SK-N-SH (cell line): ENCODE measurements around the gene SCGN. TPM values are rescaled to one million over a fixed set of nuclear protein-coding genes. Genes with fewer than 3 reads are reported as not detected.

Experiments used
- CTCF ChIA-PET: fragments of 300-600, 350-600 bp; formaldehyde crosslinking; extraction: SDS; loops from one replicate; lab custom pipeline; 2021; lab: Yijun Ruan, JAX
- POLR2A ChIA-PET: fragments of 350-600 bp; sonication (Branson Sonifier 250); formaldehyde crosslinking; extraction: SDS; loops from one replicate; lab custom pipeline; 2020; ENCODE audit warnings: antibody characterized with exemption, inconsistent platforms; lab: Yijun Ruan, JAX
- DNase-seq: peaks from one replicate; pipeline ENCODE4 v3.0.0; 2012
- H2AFZ ChIP-seq: fragments of 200-600 bp; sonication (generic); 2 replicates; pipeline ENCODE4 v1.8.1; 2016; ENCODE audit warnings: antibody characterized with exemption, mild to moderate bottlenecking, low read depth
- H3F3A ChIP-seq: fragments of 200-600 bp; sonication (generic); replicated peaks from 2 replicates; pipeline ENCODE3; 2016; ENCODE audit warnings: antibody characterized with exemption, mild to moderate bottlenecking; ENCODE audit not compliant: insufficient read depth
- H3K27ac ChIP-seq, 2 experiments: fragments of 200-500 bp in 1 of 2; fragments of 200-600 bp in 1 of 2; sonication (Bioruptor generic) in 1 of 2; sonication (generic), shearing (Covaris generic) in 1 of 2; 2 replicates each; pipeline versions ENCODE4 v1.5.1 to v1.6.1; 2014 to 2016; ENCODE audit warnings: low read depth in 2 of 2, inconsistent platforms in 1 of 2, low read length in 1 of 2, mild to moderate bottlenecking in 1 of 2, mixed read lengths in 1 of 2
- H3K27me3 ChIP-seq: fragments of 200-600 bp; sonication (generic), shearing (Covaris generic); 2 replicates; pipeline ENCODE4 v1.6.1; 2016; ENCODE audit warnings: mixed run types; ENCODE audit not compliant: insufficient read depth
- H3K36me3 ChIP-seq, 2 experiments: fragments of 200-500 bp in 1 of 2; fragments of 200-600 bp in 1 of 2; sonication (Bioruptor generic) in 1 of 2; sonication (generic) in 1 of 2; replicated peaks in 1 of 2; 2 replicates each; pipeline versions ENCODE3 to v1.5.1; 2014 to 2016; ENCODE audit warnings: low read length in 1 of 2, mild to moderate bottlenecking in 1 of 2; ENCODE audit not compliant: insufficient read depth in 2 of 2, control insufficient read depth in 1 of 2
- H3K4me1 ChIP-seq, 2 experiments: fragments of 200-500 bp in 1 of 2; fragments of 200-600 bp in 1 of 2; sonication (Bioruptor generic) in 1 of 2; sonication (generic), shearing (Covaris generic) in 1 of 2; 2 replicates each; pipeline versions ENCODE4 v1.5.1 to v1.6.1; 2014 to 2016; ENCODE audit warnings: low read depth in 1 of 2, low read length in 1 of 2, mixed run types in 1 of 2; ENCODE audit not compliant: insufficient read depth in 2 of 2, control insufficient read depth in 1 of 2
- H3K4me2 ChIP-seq: fragments of 200-600 bp; sonication (generic), shearing (Covaris generic); 2 replicates; pipeline ENCODE4 v1.6.1; 2017; ENCODE audit warnings: mixed run types
- H3K4me3 ChIP-seq, 2 experiments: fragments of 200-500 bp in 1 of 2; fragments of 200-600 bp in 1 of 2; sonication (Bioruptor generic) in 1 of 2; sonication (generic), shearing (Covaris generic) in 1 of 2; 2 replicates each; pipeline versions ENCODE4 v1.5.1 to v1.8.1; 2014 to 2016; ENCODE audit warnings: low read depth in 2 of 2, inconsistent platforms in 1 of 2, low read length in 1 of 2, mild to moderate bottlenecking in 1 of 2, mixed read lengths in 1 of 2, moderate library complexity in 1 of 2
- H3K79me2 ChIP-seq: fragments of 200-600 bp; sonication (generic); 2 replicates; pipeline ENCODE4 v1.8.1; 2017; ENCODE audit warnings: mild to moderate bottlenecking; ENCODE audit not compliant: insufficient read depth
- H3K9ac ChIP-seq: fragments of 200-600 bp; sonication (generic); 2 replicates; pipeline ENCODE4 v1.6.1; 2017; ENCODE audit warnings: mixed run types
- H3K9me2 ChIP-seq: fragments of 200-600 bp; sonication (generic); 2 replicates; pipeline ENCODE4 v1.6.1; 2017; ENCODE audit warnings: mixed run types
- H3K9me3 ChIP-seq: fragments of 200-600 bp; sonication (generic); 2 replicates; pipeline ENCODE4 v1.6.1; 2017; ENCODE audit warnings: mixed run types, mild to moderate bottlenecking, moderate library complexity
- H4K20me1 ChIP-seq: fragments of 200-600 bp; sonication (generic); 2 replicates; pipeline ENCODE4 v1.6.1; 2017; ENCODE audit warnings: mild to moderate bottlenecking, mixed run types; ENCODE audit not compliant: insufficient read depth
- CHD2 ChIP-seq: fragments of 150-350 bp; IDR thresholded peaks from 2 replicates; pipeline ENCODE4 v1.6.1; 2018; ENCODE audit warnings: low read length; ENCODE audit not compliant: partially characterized antibody
- CTCF ChIP-seq: fragments of 200-600 bp; sonication (generic); IDR thresholded peaks from 2 replicates; pipeline ENCODE4 v1.6.1; 2017; ENCODE audit warnings: antibody characterized with exemption, mild to moderate bottlenecking, moderate library complexity
- ELF1 ChIP-seq: IDR thresholded peaks from 2 replicates; pipeline ENCODE4 v1.4.0; 2012
- EP300 ChIP-seq, 2 experiments: IDR thresholded peaks; 2 replicates each; pipeline versions ENCODE4 v1.4.0 to v1.6.1; 2012; ENCODE audit warnings: borderline replicate concordance in 1 of 2, low read depth in 1 of 2, low read length in 1 of 2
- EZH2phosphoT487 ChIP-seq: fragments of 200-600 bp; sonication (generic); IDR thresholded peaks from 2 replicates; pipeline ENCODE4 v1.6.1; 2017; ENCODE audit warnings: low read depth, mixed run types, mild to moderate bottlenecking, antibody characterized with exemption, moderate library complexity, borderline replicate concordance
- FOSL2 ChIP-seq: IDR thresholded peaks from 2 replicates; pipeline ENCODE4 v1.4.0; 2012; ENCODE audit warnings: low read depth, mild to moderate bottlenecking, moderate library complexity, borderline replicate concordance
- GABPA ChIP-seq: IDR thresholded peaks from 2 replicates; pipeline ENCODE4 v1.4.0; 2012; ENCODE audit warnings: low read depth, mild to moderate bottlenecking
- IRF3 ChIP-seq: fragments of 150-350 bp; IDR thresholded peaks from 2 replicates; pipeline ENCODE4 v1.6.1; 2016; ENCODE audit warnings: mild to moderate bottlenecking, low read depth, low read length
- JUND ChIP-seq: IDR thresholded peaks from 2 replicates; pipeline ENCODE4 v1.4.0; 2012
- NFIC ChIP-seq: IDR thresholded peaks from 2 replicates; pipeline ENCODE4 v1.4.0; 2012; ENCODE audit warnings: borderline replicate concordance
- RCOR1 ChIP-seq: fragments of 150-350 bp; IDR thresholded peaks from 2 replicates; pipeline ENCODE4 v1.6.1; 2017; ENCODE audit warnings: antibody characterized with exemption, low read length
- RFX5 ChIP-seq: IDR thresholded peaks from 2 replicates; pipeline ENCODE4 v1.6.1; 2012; ENCODE audit warnings: mild to moderate bottlenecking, improper control_type of control experiment, low read length
- RXRA ChIP-seq: IDR thresholded peaks from 2 replicates; pipeline ENCODE4 v1.4.0; 2012; ENCODE audit warnings: low read depth, mild to moderate bottlenecking, borderline replicate concordance
- SIN3A ChIP-seq: IDR thresholded peaks from 2 replicates; pipeline ENCODE4 v1.6.1; 2012; ENCODE audit warnings: low read depth, mild to moderate bottlenecking, low read length, moderate library complexity, borderline replicate concordance
- TCF12 ChIP-seq: IDR thresholded peaks from 2 replicates; pipeline ENCODE4 v1.4.0; 2012
- TEAD4 ChIP-seq: IDR thresholded peaks from 2 replicates; pipeline ENCODE4 v1.4.0; 2012; ENCODE audit warnings: mild to moderate bottlenecking, borderline replicate concordance; ENCODE audit not compliant: insufficient read depth
- USF2 ChIP-seq: fragments of 150-350 bp; IDR thresholded peaks from 2 replicates; pipeline ENCODE4 v1.6.1; 2017; ENCODE audit warnings: antibody characterized with exemption, low read length, low read depth, borderline replicate concordance
- YY1 ChIP-seq: IDR thresholded peaks from 2 replicates; pipeline ENCODE4 v1.4.0; 2012; ENCODE audit warnings: low read depth, mild to moderate bottlenecking
- WGBS: methylation state at CpG from one replicate; pipeline ENCODE4 v1.1.6; 2017; ENCODE audit warnings: low lambda C conversion rate; 5-methylcytosine and 5-hydroxymethylcytosine counted together
- polyA plus RNA-seq, 3 experiments: library from polyadenylated mRNA; depleted of rRNA; stranded (reverse); fragments of >200 nt; gene quantifications; 2 replicates each; pipeline ENCODE4 v1.2.3, GENCODE V29; 2012

SCGN gene
- polyA plus RNA-seq, 1 of the 3 experiments (the other 2 are of a cell fraction) = not detected

- no peak overlapping the region for H3K9ac ChIP-seq
- H3K9me2 ChIP-seq = no peaks in the 10 kb centered on the region
- no peaks in the 10 kb centered on the region for H3K4me1 ChIP-seq
- no peak for DNase-seq
- POLR2A ChIA-PET = interaction anchor here (0.7 kb wide), 1 partner anchor 123 kb away, joined by 5 read pairs; no protein-coding TSS in a partner anchor
- H3K9me3 ChIP-seq = no peaks in the 10 kb centered on the region
- H3K4me3 ChIP-seq = no peak overlapping the region
- H2AFZ ChIP-seq = no peak overlapping the region
- no peaks in the 10 kb centered on the region for H4K20me1 ChIP-seq
- TF ChIP-seq TEAD4 = no peak
- no peak for TF ChIP-seq RFX5
- TF ChIP-seq CHD2 = no peak
- no peak for TF ChIP-seq EZH2phosphoT487
- TF ChIP-seq TCF12 = no peak
- TF ChIP-seq RXRA = no peak
- no peak for TF ChIP-seq FOSL2
- TF ChIP-seq GABPA = no peak
- TF ChIP-seq YY1 = no peak
- TF ChIP-seq JUND = no peak
- TF ChIP-seq ELF1 = no peak
- TF ChIP-seq EP300 (IDR thresholded peaks at IDR 0.05; ENCODE audit: borderline replicate concordance in 1 of 2, low read depth in 1 of 2, low read length in 1 of 2) = no peak
- no peak for TF ChIP-seq NFIC
- TF ChIP-seq SIN3A = no peak
- TF ChIP-seq IRF3 = no peak
- TF ChIP-seq RCOR1 = no peak
- TF ChIP-seq USF2 = no peak
- TF ChIP-seq CTCF = no peak; the same call in 1 of the 2 replicates
- H3K27me3 ChIP-seq = no peaks in the 10 kb centered on the region
- CTCF ChIA-PET = interaction anchor here (1.0 to 1.1 kb wide), 2 partner anchors 10 to 31 kb away, joined by 3 read pairs; no protein-coding TSS in a partner anchor
- H3K36me3 ChIP-seq = no peaks in the 10 kb centered on the region
- H3F3A ChIP-seq = no peaks in the 10 kb centered on the region
- WGBS = 63% methylated on average over 1 of the region's 1 CpG
- no peaks in the 10 kb centered on the region for H3K79me2 ChIP-seq
- H3K27ac ChIP-seq = no peak overlapping the region
- H3K4me2 ChIP-seq = no peak overlapping the region
These were observed 95.0 kb downstream of the SCGN start for GRCh38 chr6:25746968-25747367.
